CD4-positive, CD25-positive, alpha-beta regulatory T cell (primary cell): ENCODE data around the gene ABCD4. TPM values are rescaled to one million over a fixed set of nuclear protein-coding genes. Genes with fewer than 3 reads are reported as not detected.
A peak's percentile ranks its signal among the peaks of the same experiment; 100 is the strongest.
"Not testable (repeated sequence)": the region's sequence is repeated elsewhere in the genome, so short reads cannot be mapped to it uniquely, and the experiment has no call there.

Source experiments
- ATAC-seq, 2 donors: fragments of 150-1000 bp; cut with Tn5 transposase; one replicate each; pipeline ENCODE4 v1.10.0; 2021; ENCODE audit warnings: low read depth in 2 of 2, moderate number of reproducible peaks in 2 of 2, moderate library complexity in 1 of 2
- DNase-seq, 3 donors: peaks; one replicate each; pipeline versions ENCODE4 v3.0.0 to v3.0.0-alpha.2; 2012 to 2022; ENCODE audit warnings: mixed read lengths in 1 of 3
- H3K27ac ChIP-seq: one replicate; pipeline ENCODE4 v1.7.0; 2013; ENCODE audit warnings: mild to moderate bottlenecking, low read length; ENCODE audit not compliant: insufficient read depth, poor library complexity, severe bottlenecking
- H3K27me3 ChIP-seq: one replicate; pipeline ENCODE4 v1.7.0; 2013; ENCODE audit warnings: low read length; ENCODE audit not compliant: control insufficient read depth, insufficient read depth
- H3K36me3 ChIP-seq: one replicate; pipeline ENCODE4 v1.7.0; 2013; ENCODE audit warnings: mild to moderate bottlenecking, low read length, moderate library complexity; ENCODE audit not compliant: control insufficient read depth, insufficient read depth
- H3K4me1 ChIP-seq: 2 replicates; pipeline ENCODE4 v1.7.0; 2013; ENCODE audit warnings: mild to moderate bottlenecking, low read length; ENCODE audit not compliant: insufficient read depth, control insufficient read depth, poor library complexity, severe bottlenecking
- H3K4me3 ChIP-seq: one replicate; pipeline ENCODE4 v1.7.0; 2013; ENCODE audit warnings: low read depth, mild to moderate bottlenecking, low read length, moderate library complexity
- H3K9me3 ChIP-seq, 2 experiments: 1 replicate in 1 of 2; 2 replicates in 1 of 2; pipeline ENCODE4 v1.7.0; 2013; ENCODE audit warnings: low read length in 2 of 2, mild to moderate bottlenecking in 1 of 2, moderate library complexity in 1 of 2; ENCODE audit not compliant: control insufficient read depth in 2 of 2
- H3K27ac Mint-ChIP-seq, 3 donors: one replicate each; pipeline ENCODE4 v1.8.0; 2020 to 2022; ENCODE audit warnings: mild to moderate bottlenecking in 3 of 3, mixed read lengths in 3 of 3, moderate library complexity in 2 of 3
- H3K27me3 Mint-ChIP-seq: one replicate; pipeline ENCODE4 v1.8.0; 2022; ENCODE audit warnings: mild to moderate bottlenecking, mixed read lengths
- H3K36me3 Mint-ChIP-seq: one replicate; pipeline ENCODE4 v1.8.0; 2020; ENCODE audit warnings: mixed read lengths
- H3K4me1 Mint-ChIP-seq, 4 donors: one replicate each; pipeline ENCODE4 v1.8.0; 2020 to 2022; ENCODE audit warnings: mixed read lengths in 4 of 4, mild to moderate bottlenecking in 1 of 4
- H3K4me3 Mint-ChIP-seq, 4 donors: one replicate each; pipeline ENCODE4 v1.8.0; 2020 to 2022; ENCODE audit warnings: mild to moderate bottlenecking in 4 of 4, mixed read lengths in 4 of 4, moderate library complexity in 3 of 4
- H3K9me3 Mint-ChIP-seq, 7 donors: one replicate each; pipeline ENCODE4 v1.8.0; 2020 to 2022; ENCODE audit warnings: mixed read lengths in 7 of 7, mild to moderate bottlenecking in 3 of 7, moderate library complexity in 2 of 7
- polyA plus RNA-seq, 4 donors: library from polyadenylated mRNA; unstranded; fragments of 300-500 nt; fragmentation: Illumina TruSeq; gene quantifications; one replicate each; pipeline ENCODE4 v1.2.3, GENCODE V29; 2021
- total RNA-seq: library from RNA; stranded (reverse); gene quantifications from one replicate; pipeline ENCODE4 v1.2.3, GENCODE V29; 2022

Gene ABCD4
- total and polyA plus RNA-seq, 5 donors from 2014 or later: 21.8 to 71.4 (median 27.6) TPM

- H3K9me3 Mint-ChIP-seq: no peaks in the 10 kb centered on the region
- Histone ChIP-seq H3K27ac (no peak overlapping the region), H3K27me3 (peaks cover 2% of the 10 kb centered on the region), H3K4me1 (no peaks in the 10 kb centered on the region), H3K36me3 (no peaks in the 10 kb centered on the region), H3K4me3 (no peak overlapping the region), H3K9me3 (no peaks in the 10 kb centered on the region)
- no peak overlapping the region for H3K4me3 Mint-ChIP-seq
- H3K27me3 Mint-ChIP-seq: peaks cover 22% of the 10 kb centered on the region
- peak overlapping the region in 1 of 3 donors; percentile 76 for H3K27ac Mint-ChIP-seq
- no peak for DNase-seq
- no peak for ATAC-seq
- no peaks in the 10 kb centered on the region for H3K4me1 Mint-ChIP-seq
- H3K36me3 Mint-ChIP-seq: no peaks in the 10 kb centered on the region
These were observed 44.5 kb upstream of the ABCD4 start for GRCh38 chr14:74347097-74347794.

- no peak for ATAC-seq
These were observed 43.6 kb upstream of the ABCD4 start for GRCh38 chr14:74346341-74346740.

GRCh38 chr14:74333909-74334308, 31.2 kb upstream of the ABCD4 start:
- H3K36me3 ChIP-seq: no peaks in the 10 kb centered on the region
- no peak overlapping the region for H3K27ac ChIP-seq
- H3K9me3 Mint-ChIP-seq: peaks cover 0 to 3% (median 0%) of the 10 kb centered on the region in 7 donors
- no peak overlapping the region for H3K27ac Mint-ChIP-seq
- peaks cover 14% of the 10 kb centered on the region for H3K27me3 Mint-ChIP-seq
- no peaks in the 10 kb centered on the region for H3K4me1 Mint-ChIP-seq
- no peaks in the 10 kb centered on the region for H3K9me3 ChIP-seq
- ATAC-seq (no peak), DNase-seq (no peak)
- no peaks in the 10 kb centered on the region for H3K36me3 Mint-ChIP-seq
- no peak overlapping the region for H3K4me3 ChIP-seq
- no peaks in the 10 kb centered on the region for H3K27me3 ChIP-seq
- no peaks in the 10 kb centered on the region for H3K4me1 ChIP-seq
- H3K4me3 Mint-ChIP-seq: no peak overlapping the region

More at GRCh38 chr14:74346341-74346740, 43.6 kb upstream of the ABCD4 start:
- Histone ChIP-seq H3K4me3 (no peak overlapping the region), H3K36me3 (no peaks in the 10 kb centered on the region), H3K27me3 (peaks cover 2% of the 10 kb centered on the region), H3K9me3 (no peaks in the 10 kb centered on the region), H3K27ac (no peak overlapping the region), H3K4me1 (no peaks in the 10 kb centered on the region)
- Mint-ChIP-seq H3K27ac (no peak overlapping the region), H3K4me1 (no peaks in the 10 kb centered on the region), H3K36me3 (no peaks in the 10 kb centered on the region), H3K4me3 (no peak overlapping the region), H3K27me3 (peaks cover 19% of the 10 kb centered on the region), H3K9me3 (no peaks in the 10 kb centered on the region)
- DNase-seq: no peak

DNA sequence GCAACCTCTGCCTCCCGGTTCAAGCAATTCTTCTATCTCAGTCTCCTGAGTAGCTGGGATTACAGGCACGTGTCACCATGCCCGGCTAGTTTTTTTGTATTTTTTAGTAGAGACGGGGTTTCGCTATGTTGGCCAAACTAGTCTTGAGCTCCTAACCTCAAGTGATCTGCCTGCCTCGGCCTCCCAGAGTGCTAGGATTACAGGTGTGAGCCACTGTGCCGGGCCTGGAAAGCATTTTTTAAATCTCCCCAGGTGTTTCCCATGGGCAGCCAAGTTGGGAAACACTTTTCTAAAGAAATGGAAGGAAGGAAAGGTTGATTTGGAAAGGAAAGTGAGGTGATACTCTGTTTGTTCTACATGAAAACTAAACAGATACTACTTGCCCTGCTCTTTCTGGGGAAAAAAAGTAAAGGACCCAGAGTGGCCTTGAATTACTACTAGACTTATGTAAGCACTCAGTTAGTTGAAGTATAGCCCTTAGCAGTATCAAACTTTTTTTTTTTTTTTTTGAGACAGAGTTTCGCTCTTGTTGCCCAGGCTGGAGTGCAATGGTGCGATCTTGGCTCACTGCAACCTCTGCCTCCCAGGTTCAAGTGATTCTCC, 27.3 kb upstream of the ABCD4 start:
- H3K4me3 Mint-ChIP-seq, H3K4me3 ChIP-seq, DNase-seq, H3K4me1 ChIP-seq, ATAC-seq, H3K27ac Mint-ChIP-seq, H3K4me1 Mint-ChIP-seq, H3K36me3 Mint-ChIP-seq, H3K27me3 ChIP-seq, H3K9me3 Mint-ChIP-seq, H3K36me3 ChIP-seq, H3K27ac ChIP-seq, H3K9me3 ChIP-seq: not testable (repeated sequence)
- H3K27me3 Mint-ChIP-seq: peaks cover 21% of the 10 kb centered on the region

- no peak for ATAC-seq
- Mint-ChIP-seq H3K36me3 (no peaks in the 10 kb centered on the region), H3K4me3 (no peak overlapping the region), H3K9me3 (peaks cover 0 to 2% (median 0%) of the 10 kb centered on the region in 7 donors), H3K27me3 (peaks cover 28% of the 10 kb centered on the region), H3K4me1 (no peaks in the 10 kb centered on the region), H3K27ac (no peak overlapping the region)
- no peak for DNase-seq
- no peak overlapping the region for H3K27ac ChIP-seq
- no peaks in the 10 kb centered on the region for H3K27me3 ChIP-seq
- no peaks in the 10 kb centered on the region for H3K36me3 ChIP-seq
- no peak overlapping the region for H3K4me3 ChIP-seq
- H3K4me1 ChIP-seq: no peaks in the 10 kb centered on the region
- H3K9me3 ChIP-seq: no peaks in the 10 kb centered on the region
These were observed 23.8 kb upstream of the ABCD4 start for GRCh38 chr14:74326369-74327152.

- Histone ChIP-seq H3K4me3 (no peak overlapping the region), H3K36me3 (no peaks in the 10 kb centered on the region), H3K27me3 (no peaks in the 10 kb centered on the region), H3K4me1 (no peaks in the 10 kb centered on the region), H3K9me3 (no peaks in the 10 kb centered on the region), H3K27ac (no peak overlapping the region)
- no peaks in the 10 kb centered on the region for H3K4me1 Mint-ChIP-seq
- no peaks in the 10 kb centered on the region for H3K36me3 Mint-ChIP-seq
- H3K9me3 Mint-ChIP-seq: peaks cover 0 to 2% (median 0%) of the 10 kb centered on the region in 7 donors
- DNase-seq (no peak), ATAC-seq (no peak)
- H3K27ac Mint-ChIP-seq: no peak overlapping the region
- H3K27me3 Mint-ChIP-seq: peaks cover 26% of the 10 kb centered on the region
- H3K4me3 Mint-ChIP-seq: no peak overlapping the region
These were observed 22.7 kb upstream of the ABCD4 start for GRCh38 chr14:74325446-74325845.

GRCh38 chr14:74324931-74325361, 22.2 kb upstream of the ABCD4 start:
- H3K27me3 ChIP-seq: no peaks in the 10 kb centered on the region
- H3K36me3 Mint-ChIP-seq: no peaks in the 10 kb centered on the region
- H3K27me3 Mint-ChIP-seq: peaks cover 26% of the 10 kb centered on the region
- H3K9me3 ChIP-seq: no peaks in the 10 kb centered on the region
- no peak overlapping the region for H3K4me3 Mint-ChIP-seq
- ATAC-seq (no peak), DNase-seq (peak in 1 of 3 donors; percentile 26)
- H3K27ac Mint-ChIP-seq: no peak overlapping the region
- no peak overlapping the region for H3K4me3 ChIP-seq
- H3K4me1 Mint-ChIP-seq: no peaks in the 10 kb centered on the region
- H3K27ac ChIP-seq: no peak overlapping the region
- peaks cover 0 to under 1% (median 0%) of the 10 kb centered on the region in 7 donors for H3K9me3 Mint-ChIP-seq
- H3K4me1 ChIP-seq: no peaks in the 10 kb centered on the region
- no peaks in the 10 kb centered on the region for H3K36me3 ChIP-seq
